Ectodermal cell (in vitro differentiated cells): ENCODE results near the gene CNTNAP1. TPM values are rescaled to one million over a fixed set of nuclear protein-coding genes. Genes with fewer than 3 reads are reported as not detected.
A peak's percentile ranks its signal among the peaks of the same experiment; 100 is the strongest.

Experiments
- H3K27ac ChIP-seq: 2 replicates; pipeline ENCODE4 v1.7.0; 2013; ENCODE audit warnings: mild to moderate bottlenecking, low read depth, low read length; ENCODE audit not compliant: insufficient read depth, poor library complexity, severe bottlenecking
- H3K27me3 ChIP-seq: 2 replicates; pipeline ENCODE4 v1.7.0; 2013; ENCODE audit warnings: mild to moderate bottlenecking, low read length; ENCODE audit not compliant: insufficient read depth, control insufficient read depth, poor library complexity, severe bottlenecking
- H3K36me3 ChIP-seq: one replicate; pipeline ENCODE4 v1.7.0; 2013; ENCODE audit warnings: low read length; ENCODE audit not compliant: control insufficient read depth, insufficient read depth
- H3K4me1 ChIP-seq: one replicate; pipeline ENCODE4 v1.7.0; 2013; ENCODE audit warnings: low read length; ENCODE audit not compliant: control insufficient read depth, insufficient read depth
- H3K4me3 ChIP-seq: 2 replicates; pipeline ENCODE4 v1.7.0; 2013; ENCODE audit warnings: low read depth, low read length, control low read depth; ENCODE audit not compliant: insufficient read depth
- H3K9me3 ChIP-seq: 2 replicates; pipeline ENCODE4 v1.7.0; 2013; ENCODE audit warnings: mild to moderate bottlenecking, low read length, moderate library complexity; ENCODE audit not compliant: control insufficient read depth
- WGBS, 2 experiments: methylation state at CpG; one replicate each; pipeline ENCODE4 v1.1.7; 2013; ENCODE audit warnings: missing lambda C conversion rate in 2 of 2; 5-methylcytosine and 5-hydroxymethylcytosine counted together
- polyA plus RNA-seq, 4 experiments: library from polyadenylated mRNA; stranded (reverse); fragments of 50-300 nt; gene quantifications; one replicate each; pipeline ENCODE4 v1.2.3, GENCODE V29; 2013

The CNTNAP1 gene
- polyA plus RNA-seq (2013, experiment 1 of 4) = 39.2 TPM
- polyA plus RNA-seq (2013, experiment 2 of 4) = 40.5 TPM
- 32.3 TPM for polyA plus RNA-seq (2013, experiment 3 of 4)
- polyA plus RNA-seq (2013, experiment 4 of 4) = 34.2 TPM

GRCh38 chr17:42681976-42682721, at the start of gene CNTNAP1:
Gene CNTNAP1 (plus strand): TSS chr17:42682531. CDS start chr17:42682830, 299 bp downstream.
- Histone ChIP-seq H3K4me3 (peak within 1 kb of the TSS; percentile 77), H3K9me3 (no peaks in the 10 kb centered on the region), H3K27ac (peak within 1 kb of the TSS; percentile 46), H3K36me3 (peaks cover 10% of the 10 kb centered on the region), H3K27me3 (peaks cover 16% of the 10 kb centered on the region), H3K4me1 (peaks cover 28% of the 10 kb centered on the region)
- WGBS, 2 experiments = 5 to 8% methylated on average over 22 of the region's 22 CpGs

GRCh38 chr17:42632949-42633444, 49.3 kb upstream of the CNTNAP1 start:
- H3K4me3 ChIP-seq = no peak overlapping the region
- no peak overlapping the region for H3K27ac ChIP-seq
- no peaks in the 10 kb centered on the region for H3K9me3 ChIP-seq
- H3K27me3 ChIP-seq = no peaks in the 10 kb centered on the region
- no peaks in the 10 kb centered on the region for H3K4me1 ChIP-seq
- H3K36me3 ChIP-seq = no peaks in the 10 kb centered on the region
- 84 to 89% methylated on average over 9 of the region's 9 CpGs for WGBS, 2 experiments

DNA sequence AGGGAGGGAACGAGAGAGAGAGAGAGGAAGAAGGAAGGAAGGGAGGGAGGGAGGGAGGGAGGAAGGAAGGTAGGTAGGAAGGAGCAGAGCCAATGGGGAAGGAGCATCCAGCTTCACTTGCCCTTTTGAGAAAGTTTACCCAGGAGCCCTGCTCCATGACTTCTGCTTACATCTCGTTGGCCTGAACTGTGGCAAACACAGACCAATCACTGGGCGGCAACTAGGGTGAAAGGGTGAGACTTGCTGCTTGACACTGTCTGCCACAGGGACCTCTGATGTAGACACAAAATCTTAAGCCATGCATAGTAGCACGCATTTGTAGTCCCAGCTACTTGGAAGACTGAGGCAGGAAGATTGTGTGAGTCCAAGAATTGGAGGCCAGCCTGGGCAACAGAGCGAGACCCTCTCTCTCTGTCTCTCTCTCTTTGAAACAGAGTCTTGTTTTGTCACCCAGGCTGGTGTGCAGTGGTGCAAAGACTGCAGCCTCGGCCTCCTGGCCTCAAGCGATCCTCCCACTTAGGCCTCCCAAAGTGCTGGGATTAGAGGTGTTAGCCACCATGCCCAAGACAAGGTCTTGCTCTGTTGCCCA, 42.7 kb upstream of the CNTNAP1 start:
- WGBS, 2 experiments = 82 to 83% methylated on average over 6 of the region's 7 CpGs
- Histone ChIP-seq H3K9me3 (no peaks in the 10 kb centered on the region), H3K4me3 (no peak overlapping the region), H3K4me1 (no peaks in the 10 kb centered on the region), H3K27ac (no peak overlapping the region), H3K27me3 (no peaks in the 10 kb centered on the region), H3K36me3 (no peaks in the 10 kb centered on the region)

GRCh38 chr17:42640121-42640520, 42.2 kb upstream of the CNTNAP1 start:
- Histone ChIP-seq H3K9me3 (no peaks in the 10 kb centered on the region), H3K4me1 (no peaks in the 10 kb centered on the region), H3K27ac (no peak overlapping the region), H3K36me3 (no peaks in the 10 kb centered on the region), H3K27me3 (no peaks in the 10 kb centered on the region), H3K4me3 (no peak overlapping the region)
- WGBS, 2 experiments = 96 to 97% methylated on average over 4 of the region's 4 CpGs

DNA sequence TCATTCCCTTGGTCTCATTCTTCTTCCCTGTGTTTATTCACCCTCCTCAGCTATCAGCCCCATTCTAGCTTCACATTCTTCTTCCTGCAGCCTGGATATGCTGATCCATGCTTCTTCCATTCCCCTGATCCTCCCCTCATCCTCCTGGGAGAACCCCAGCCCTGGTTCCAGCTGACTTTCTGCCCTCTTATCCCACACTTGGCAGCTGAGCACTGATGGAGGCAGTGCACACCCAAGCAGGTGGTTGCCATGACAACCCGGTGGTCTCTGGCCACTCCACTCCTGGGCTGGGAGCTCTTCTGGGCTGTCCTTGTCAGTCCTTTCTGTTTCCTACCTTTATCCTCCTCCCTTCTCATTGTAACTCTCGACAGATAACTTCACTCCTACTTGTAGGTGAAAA, 40.0 kb upstream of the CNTNAP1 start:
- Histone ChIP-seq H3K27me3 (no peaks in the 10 kb centered on the region), H3K36me3 (no peaks in the 10 kb centered on the region), H3K9me3 (no peaks in the 10 kb centered on the region), H3K4me1 (no peaks in the 10 kb centered on the region), H3K27ac (no peak overlapping the region), H3K4me3 (no peak overlapping the region)
- 62 to 70% methylated on average over 2 of the region's 2 CpGs for WGBS, 2 experiments

GRCh38 chr17:42647778-42648177, 34.6 kb upstream of the CNTNAP1 start:
- 95 to 96% methylated on average over 5 of the region's 5 CpGs for WGBS, 2 experiments
- no peaks in the 10 kb centered on the region for H3K36me3 ChIP-seq
- no peaks in the 10 kb centered on the region for H3K27me3 ChIP-seq
- H3K4me1 ChIP-seq = no peaks in the 10 kb centered on the region
- no peak overlapping the region for H3K27ac ChIP-seq
- no peak overlapping the region for H3K4me3 ChIP-seq
- no peaks in the 10 kb centered on the region for H3K9me3 ChIP-seq

GRCh38 chr17:42651392-42651791, 30.9 kb upstream of the CNTNAP1 start:
- H3K4me3 ChIP-seq = no peak overlapping the region
- H3K4me1 ChIP-seq = peaks cover 9% of the 10 kb centered on the region
- no peaks in the 10 kb centered on the region for H3K36me3 ChIP-seq
- no peaks in the 10 kb centered on the region for H3K9me3 ChIP-seq
- no peaks in the 10 kb centered on the region for H3K27me3 ChIP-seq
- 95 to 96% methylated on average over 4 of the region's 4 CpGs for WGBS, 2 experiments
- no peak overlapping the region for H3K27ac ChIP-seq

DNA sequence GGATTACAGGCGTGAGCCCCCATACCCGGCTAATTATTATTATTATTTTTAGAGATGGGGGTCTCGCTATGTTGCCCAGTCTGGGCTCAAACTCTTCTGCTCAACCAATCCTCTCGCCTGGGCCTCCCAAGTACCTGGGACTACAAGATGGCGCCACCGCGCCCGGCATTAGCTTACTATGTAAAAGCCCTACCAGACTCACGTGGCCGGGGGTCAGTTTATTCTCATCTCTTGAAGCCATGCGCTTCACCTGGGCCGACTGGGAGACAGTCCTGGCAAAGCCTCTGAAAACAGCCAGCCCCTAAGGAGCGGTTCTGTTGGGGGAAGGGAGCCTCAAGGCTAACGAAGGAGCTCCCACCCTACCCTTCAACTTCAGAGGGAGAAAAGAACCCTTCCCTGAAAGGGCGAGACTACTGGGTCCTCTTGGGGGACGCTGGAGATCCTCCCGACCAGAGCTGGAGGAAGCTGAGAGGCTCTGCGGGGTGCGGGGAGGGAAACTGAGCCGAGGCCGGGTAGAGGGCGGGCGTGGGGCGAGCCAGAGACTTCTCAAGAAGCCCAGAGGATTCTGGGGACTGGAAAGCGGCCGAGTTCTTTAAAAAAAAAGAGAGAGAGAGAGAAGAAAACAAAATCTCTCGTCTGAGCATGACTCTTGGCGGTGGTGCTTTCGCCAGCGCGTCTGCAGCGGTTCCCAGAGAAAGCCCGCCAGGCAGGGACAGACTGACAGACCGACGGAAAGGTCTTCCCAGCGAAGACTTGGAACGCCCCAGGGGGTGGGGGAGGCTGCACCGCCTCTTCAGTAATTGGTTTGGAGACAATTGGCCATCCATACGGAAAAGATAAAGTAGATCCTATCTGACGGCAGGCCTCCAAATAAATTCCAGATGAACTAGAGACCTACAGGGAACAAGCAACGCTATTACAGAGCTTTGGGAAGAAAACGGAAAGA, 28.9 kb upstream of the CNTNAP1 start:
- peaks cover 9% of the 10 kb centered on the region for H3K4me1 ChIP-seq
- 42 to 44% methylated on average over 41 to 42 of the region's 42 CpGs for WGBS, 2 experiments
- no peaks in the 10 kb centered on the region for H3K36me3 ChIP-seq
- peak overlapping the region; percentile 26 for H3K27ac ChIP-seq
- no peaks in the 10 kb centered on the region for H3K27me3 ChIP-seq
- H3K9me3 ChIP-seq = no peaks in the 10 kb centered on the region
- H3K4me3 ChIP-seq = peak overlapping the region; percentile 23

DNA sequence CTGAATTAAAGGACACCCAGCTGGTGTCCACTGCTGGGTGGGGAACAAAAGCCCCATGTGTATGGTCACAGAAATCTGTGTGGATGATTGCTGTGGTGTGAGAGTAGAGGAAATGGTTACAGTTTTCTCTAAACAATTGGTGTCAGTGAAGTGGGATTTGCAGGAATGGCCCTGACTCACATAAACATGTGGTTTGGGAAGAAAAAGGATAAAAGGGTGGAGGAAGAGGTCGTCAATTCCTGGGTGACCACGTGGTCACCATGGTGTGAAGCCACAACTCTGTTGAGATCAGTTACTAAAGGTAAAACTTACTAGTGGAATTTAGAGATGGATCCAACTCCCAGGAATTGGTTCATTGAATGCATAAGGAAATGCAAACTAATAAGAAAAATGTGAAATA, 26.8 kb upstream of the CNTNAP1 start:
- Histone ChIP-seq H3K9me3 (no peaks in the 10 kb centered on the region), H3K4me1 (peaks cover 9% of the 10 kb centered on the region), H3K27ac (no peak overlapping the region), H3K27me3 (no peaks in the 10 kb centered on the region), H3K36me3 (no peaks in the 10 kb centered on the region), H3K4me3 (no peak overlapping the region)
- WGBS, 2 experiments = 83 to 88% methylated on average over 2 of the region's 2 CpGs
